ENCODE data around the gene SYT12. TPM values are rescaled to one million over a fixed set of nuclear protein-coding genes. Genes with fewer than 3 reads are reported as not detected.

The SYT12 gene
- total and polyA plus RNA-seq, 5 experiments from 2014 or later, result not detected

Small RNAs within 50 kb of the gene (microRNA-seq; reads per million reads assigned to microRNA genes)
- not detected for gene MIR6860 (ENCODE audit: borderline microRNAs expressed)

Other genes starting within 250 kb of the SYT12 start
- gene RCE1, start 179.7 kb upstream of the SYT12 start, total RNA-seq, result 10 to 100 TPM; 32.2 to 32.9 TPM
- gene RCE1, start 179.7 kb upstream of the SYT12 start, polyA plus RNA-seq, result 10 to 100 TPM; 18.1 to 27.1 (median 18.4) TPM
- 1 to 10 TPM; 1.2 to 1.3 TPM for gene LRFN4, start 166.1 kb upstream of the SYT12 start, total RNA-seq
- gene LRFN4, start 166.1 kb upstream of the SYT12 start, polyA plus RNA-seq, result under 1 TPM in 2 of 3 donors, not detected in 1; 0.09 to 0.12 TPM
- gene PC, start 64.8 kb upstream of the SYT12 start, total RNA-seq, result 1 to 10 TPM; 6.9 to 8.3 TPM
- 1 to 10 TPM; 3.5 to 8.5 (median 4.5) TPM for gene PC, start 64.8 kb upstream of the SYT12 start, polyA plus RNA-seq
- gene C11orf86, start 47.8 kb upstream of the SYT12 start, total RNA-seq, result not detected
- gene C11orf86, start 47.8 kb upstream of the SYT12 start, polyA plus RNA-seq, result not detected
- under 1 TPM in 1 of 2 experiments, not detected in 1; 0.99 TPM for gene RHOD, start 33.7 kb downstream of the SYT12 start, total RNA-seq
- gene RHOD, start 33.7 kb downstream of the SYT12 start, polyA plus RNA-seq, result under 1 TPM in 2 of 3 donors, not detected in 1; 0.17 to 0.48 TPM
- 100 to 1,000 TPM; 280 TPM for gene KDM2A, start 96.1 kb downstream of the SYT12 start, total RNA-seq
- gene KDM2A, start 96.1 kb downstream of the SYT12 start, polyA plus RNA-seq, result 10 to 100 TPM in 1 of 3 donors, 1 to 10 TPM in 2; 8.0 to 12.9 (median 9.9) TPM
- gene GRK2, start 243.3 kb downstream of the SYT12 start, total RNA-seq, result 100 to 1,000 TPM; 345 to 354 TPM
- gene GRK2, start 243.3 kb downstream of the SYT12 start, polyA plus RNA-seq, result 10 to 100 TPM; 16.8 to 70.7 (median 31.1) TPM

Data from naive thymus-derived CD8-positive, alpha-beta T cell (primary cell).